HEK293 (cell line): Measurements from ENCODE around the gene SIK3.

ENCODE experiments used
- CTCF ChIA-PET: fragments of 350-600 bp; formaldehyde crosslinking; extraction: SDS; loops from one replicate; lab custom pipeline; 2021; ENCODE audit warnings: antibody characterized with exemption; lab: Yijun Ruan, JAX
- POLR2A ChIA-PET: fragments of 300-600 bp; formaldehyde crosslinking; extraction: SDS; loops from one replicate; lab custom pipeline; 2020; ENCODE audit warnings: antibody characterized with exemption, inconsistent platforms; lab: Yijun Ruan, JAX
- H3K27ac ChIP-seq: fragments of 200-500 bp; sonication (Bioruptor generic); 2 replicates; pipeline ENCODE4 v1.5.1; 2014; ENCODE audit warnings: low read depth, low read length, control low read depth, inconsistent platforms; ENCODE audit errors: extremely low read depth
- H3K36me3 ChIP-seq, 2 experiments: fragments of 200-500 bp in 1 of 2; sonication (Bioruptor generic) in 1 of 2; 1 replicate in 1 of 2; 2 replicates in 1 of 2; pipeline ENCODE4 v1.5.1; 2014 to 2017; ENCODE audit warnings: inconsistent platforms in 2 of 2, low read length in 2 of 2; ENCODE audit not compliant: control insufficient read depth in 2 of 2, insufficient read depth in 1 of 2
- H3K4me1 ChIP-seq: fragments of 200-500 bp; sonication (Bioruptor generic); 2 replicates; pipeline ENCODE4 v1.5.1; 2014; ENCODE audit warnings: mild to moderate bottlenecking, low read length, inconsistent platforms; ENCODE audit not compliant: control insufficient read depth, insufficient read depth
- H3K4me3 ChIP-seq: 2 replicates; pipeline ENCODE4 v1.5.1; 2011; ENCODE audit warnings: low read depth, mild to moderate bottlenecking, control low read depth, low read length, moderate library complexity
- H3K9me3 ChIP-seq: fragments of 200-500 bp; sonication (Bioruptor generic); 2 replicates; pipeline ENCODE4 v1.5.1; 2014; ENCODE audit warnings: low read depth, low read length, inconsistent platforms; ENCODE audit not compliant: control insufficient read depth, insufficient read depth
- BCL11A ChIP-seq: fragments of 450-650 bp; formaldehyde crosslinking; IDR thresholded peaks from 2 replicates; pipeline ENCODE4 v1.5.1; 2016; ENCODE audit warnings: low read depth, missing biosample characterization, missing genetic modification characterization
- HOXC10 ChIP-seq: sonication (generic); formaldehyde crosslinking; IDR thresholded peaks from 2 replicates; pipeline ENCODE4 v1.8.1; 2023; ENCODE audit warnings: mild to moderate bottlenecking, missing genetic modification reagents
- OSR2 ChIP-seq: fragments of 450-650 bp; formaldehyde crosslinking; IDR thresholded peaks from 2 replicates; pipeline ENCODE4 v1.5.1; 2016; ENCODE audit warnings: missing biosample characterization, missing genetic modification characterization
- TRIM28 ChIP-seq: IDR thresholded peaks from 2 replicates; pipeline ENCODE4 v1.6.1; 2011; ENCODE audit warnings: low read length, control low read depth, borderline replicate concordance
- ZBTB8A ChIP-seq: fragments of 450-650 bp; formaldehyde crosslinking; IDR thresholded peaks from 2 replicates; pipeline ENCODE4 v1.5.1; 2016; ENCODE audit warnings: missing biosample characterization, missing genetic modification characterization
- ZNF112 ChIP-seq: fragments of 450-650 bp; formaldehyde crosslinking; IDR thresholded peaks from 2 replicates; pipeline ENCODE4 v1.5.0; 2017; ENCODE audit warnings: missing biosample characterization, missing genetic modification characterization
- ZNF311 ChIP-seq: fragments of 450-650 bp; formaldehyde crosslinking; IDR thresholded peaks from 2 replicates; pipeline ENCODE4 v1.5.1; 2017; ENCODE audit warnings: missing biosample characterization, missing genetic modification characterization, borderline replicate concordance
- ZNF324 ChIP-seq: fragments of 450-650 bp; formaldehyde crosslinking; IDR thresholded peaks from 2 replicates; pipeline ENCODE4 v1.5.1; 2016; ENCODE audit warnings: missing biosample characterization, missing genetic modification characterization
- ZNF529 ChIP-seq: fragments of 450-650 bp; formaldehyde crosslinking; IDR thresholded peaks from 2 replicates; pipeline ENCODE4 v1.5.1; 2017; ENCODE audit warnings: missing genetic modification characterization, missing biosample characterization; ENCODE audit not compliant: insufficient replicate concordance
- ZNF555 ChIP-seq: fragments of 450-650 bp; formaldehyde crosslinking; conservative IDR thresholded peaks from 2 replicates; pipeline ENCODE4 v1.5.1; 2017; ENCODE audit warnings: missing biosample characterization, mild to moderate bottlenecking, missing genetic modification characterization, inconsistent platforms
- ZNF558 ChIP-seq: fragments of 450-650 bp; formaldehyde crosslinking; IDR thresholded peaks from 2 replicates; pipeline ENCODE4 v1.5.1; 2016; ENCODE audit warnings: missing biosample characterization, missing genetic modification characterization
- ZNF629 ChIP-seq: fragments of 450-650 bp; formaldehyde crosslinking; IDR thresholded peaks from 2 replicates; pipeline ENCODE4 v1.5.1; 2017; ENCODE audit warnings: missing biosample characterization, missing genetic modification characterization
- ZNF747 ChIP-seq: fragments of 450-650 bp; formaldehyde crosslinking; IDR thresholded peaks from 2 replicates; pipeline ENCODE4 v1.5.1; 2016; ENCODE audit warnings: missing biosample characterization, missing genetic modification characterization
- TF ChIP-seq, protein P1 (sequence below): fragments of 450-650 bp; formaldehyde crosslinking; IDR thresholded peaks from 2 replicates; pipeline ENCODE4 v1.5.1; 2016; ENCODE audit warnings: missing biosample characterization, missing genetic modification characterization
- TF ChIP-seq, protein P2 (sequence below): fragments of 450-650 bp; formaldehyde crosslinking; IDR thresholded peaks from 2 replicates; pipeline ENCODE4 v1.5.1; 2016; ENCODE audit warnings: missing biosample characterization, missing genetic modification characterization, borderline replicate concordance
- TF ChIP-seq, protein P3 (sequence below): fragments of 450-650 bp; formaldehyde crosslinking; optimal IDR thresholded peaks from 2 replicates; pipeline ENCODE3; 2016; ENCODE audit warnings: missing biosample characterization, mild to moderate bottlenecking, missing genetic modification characterization
- TF ChIP-seq, protein P4 (sequence below): fragments of 450-650 bp; formaldehyde crosslinking; IDR thresholded peaks from 2 replicates; pipeline ENCODE4 v1.5.1; 2016; ENCODE audit warnings: missing biosample characterization, missing genetic modification characterization
- TF ChIP-seq, protein P5 (sequence below): fragments of 450-650 bp; formaldehyde crosslinking; IDR thresholded peaks from 2 replicates; pipeline ENCODE4 v1.5.1; 2016; ENCODE audit warnings: missing biosample characterization, missing genetic modification characterization
- TF ChIP-seq, protein P6 (sequence below): fragments of 450-650 bp; formaldehyde crosslinking; IDR thresholded peaks from 2 replicates; pipeline ENCODE4 v1.5.1; 2016; ENCODE audit warnings: missing biosample characterization, missing genetic modification characterization

The SIK3 gene

DNA sequence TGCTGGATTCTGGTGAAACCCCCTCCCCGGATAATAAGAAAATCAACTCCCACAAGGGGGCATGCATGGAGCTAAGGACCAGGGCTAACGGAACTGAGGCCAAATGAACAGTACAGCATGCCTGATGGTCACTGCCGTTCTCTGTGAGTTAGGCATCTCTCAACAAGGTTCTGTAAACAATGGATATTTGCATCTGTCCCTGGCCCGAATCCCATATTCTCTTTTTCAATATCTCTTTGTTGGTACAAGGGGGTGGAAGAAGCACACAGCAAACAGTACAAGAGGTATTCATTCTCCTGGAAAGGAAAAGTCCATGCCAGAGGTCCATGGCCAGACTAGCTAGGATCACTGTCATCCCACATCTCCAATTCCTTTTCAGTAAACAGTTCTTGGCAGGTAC, 228.6 kb downstream of the SIK3 start:
- no peaks in the 10 kb centered on the region for H3K4me1 ChIP-seq
- ChIA-PET POLR2A (interaction anchor here (0.6 kb wide), 1 partner anchor 239 kb away, joined by 3 read pairs; no protein-coding TSS in a partner anchor), CTCF (interaction anchor here (1.1 to 2.3 kb wide), 3 partner anchors 9 to 237 kb away, joined by 4 to 6 read pairs (median 4); no protein-coding TSS in a partner anchor)
- no peaks in the 10 kb centered on the region for H3K9me3 ChIP-seq
- no peak overlapping the region for H3K27ac ChIP-seq
- TF ChIP-seq ZNF324 (tag by site-specific recombination) (no peak), ZNF529 (tag by site-specific recombination) (no peak), ZNF747 (tag by site-specific recombination) (no peak), ZNF558 (no peak), OSR2 (tag by site-specific recombination) (no peak), ZNF112 (tag by site-specific recombination) (no peak), BCL11A (no peak), ZBTB8A (tag by site-specific recombination) (no peak)
- TF ChIP-seq, protein P1, sequence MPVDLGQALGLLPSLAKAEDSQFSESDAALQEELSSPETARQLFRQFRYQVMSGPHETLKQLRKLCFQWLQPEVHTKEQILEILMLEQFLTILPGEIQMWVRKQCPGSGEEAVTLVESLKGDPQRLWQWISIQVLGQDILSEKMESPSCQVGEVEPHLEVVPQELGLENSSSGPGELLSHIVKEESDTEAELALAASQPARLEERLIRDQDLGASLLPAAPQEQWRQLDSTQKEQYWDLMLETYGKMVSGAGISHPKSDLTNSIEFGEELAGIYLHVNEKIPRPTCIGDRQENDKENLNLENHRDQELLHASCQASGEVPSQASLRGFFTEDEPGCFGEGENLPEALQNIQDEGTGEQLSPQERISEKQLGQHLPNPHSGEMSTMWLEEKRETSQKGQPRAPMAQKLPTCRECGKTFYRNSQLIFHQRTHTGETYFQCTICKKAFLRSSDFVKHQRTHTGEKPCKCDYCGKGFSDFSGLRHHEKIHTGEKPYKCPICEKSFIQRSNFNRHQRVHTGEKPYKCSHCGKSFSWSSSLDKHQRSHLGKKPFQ (tag by site-specific recombination): no peak
- TF ChIP-seq, protein P2, sequence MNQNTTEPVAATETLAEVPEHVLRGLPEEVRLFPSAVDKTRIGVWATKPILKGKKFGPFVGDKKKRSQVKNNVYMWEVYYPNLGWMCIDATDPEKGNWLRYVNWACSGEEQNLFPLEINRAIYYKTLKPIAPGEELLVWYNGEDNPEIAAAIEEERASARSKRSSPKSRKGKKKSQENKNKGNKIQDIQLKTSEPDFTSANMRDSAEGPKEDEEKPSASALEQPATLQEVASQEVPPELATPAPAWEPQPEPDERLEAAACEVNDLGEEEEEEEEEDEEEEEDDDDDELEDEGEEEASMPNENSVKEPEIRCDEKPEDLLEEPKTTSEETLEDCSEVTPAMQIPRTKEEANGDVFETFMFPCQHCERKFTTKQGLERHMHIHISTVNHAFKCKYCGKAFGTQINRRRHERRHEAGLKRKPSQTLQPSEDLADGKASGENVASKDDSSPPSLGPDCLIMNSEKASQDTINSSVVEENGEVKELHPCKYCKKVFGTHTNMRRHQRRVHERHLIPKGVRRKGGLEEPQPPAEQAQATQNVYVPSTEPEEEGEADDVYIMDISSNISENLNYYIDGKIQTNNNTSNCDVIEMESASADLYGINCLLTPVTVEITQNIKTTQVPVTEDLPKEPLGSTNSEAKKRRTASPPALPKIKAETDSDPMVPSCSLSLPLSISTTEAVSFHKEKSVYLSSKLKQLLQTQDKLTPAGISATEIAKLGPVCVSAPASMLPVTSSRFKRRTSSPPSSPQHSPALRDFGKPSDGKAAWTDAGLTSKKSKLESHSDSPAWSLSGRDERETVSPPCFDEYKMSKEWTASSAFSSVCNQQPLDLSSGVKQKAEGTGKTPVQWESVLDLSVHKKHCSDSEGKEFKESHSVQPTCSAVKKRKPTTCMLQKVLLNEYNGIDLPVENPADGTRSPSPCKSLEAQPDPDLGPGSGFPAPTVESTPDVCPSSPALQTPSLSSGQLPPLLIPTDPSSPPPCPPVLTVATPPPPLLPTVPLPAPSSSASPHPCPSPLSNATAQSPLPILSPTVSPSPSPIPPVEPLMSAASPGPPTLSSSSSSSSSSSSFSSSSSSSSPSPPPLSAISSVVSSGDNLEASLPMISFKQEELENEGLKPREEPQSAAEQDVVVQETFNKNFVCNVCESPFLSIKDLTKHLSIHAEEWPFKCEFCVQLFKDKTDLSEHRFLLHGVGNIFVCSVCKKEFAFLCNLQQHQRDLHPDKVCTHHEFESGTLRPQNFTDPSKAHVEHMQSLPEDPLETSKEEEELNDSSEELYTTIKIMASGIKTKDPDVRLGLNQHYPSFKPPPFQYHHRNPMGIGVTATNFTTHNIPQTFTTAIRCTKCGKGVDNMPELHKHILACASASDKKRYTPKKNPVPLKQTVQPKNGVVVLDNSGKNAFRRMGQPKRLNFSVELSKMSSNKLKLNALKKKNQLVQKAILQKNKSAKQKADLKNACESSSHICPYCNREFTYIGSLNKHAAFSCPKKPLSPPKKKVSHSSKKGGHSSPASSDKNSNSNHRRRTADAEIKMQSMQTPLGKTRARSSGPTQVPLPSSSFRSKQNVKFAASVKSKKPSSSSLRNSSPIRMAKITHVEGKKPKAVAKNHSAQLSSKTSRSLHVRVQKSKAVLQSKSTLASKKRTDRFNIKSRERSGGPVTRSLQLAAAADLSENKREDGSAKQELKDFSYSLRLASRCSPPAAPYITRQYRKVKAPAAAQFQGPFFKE (tag by site-specific recombination): no peak
- TF ChIP-seq, protein P3, sequence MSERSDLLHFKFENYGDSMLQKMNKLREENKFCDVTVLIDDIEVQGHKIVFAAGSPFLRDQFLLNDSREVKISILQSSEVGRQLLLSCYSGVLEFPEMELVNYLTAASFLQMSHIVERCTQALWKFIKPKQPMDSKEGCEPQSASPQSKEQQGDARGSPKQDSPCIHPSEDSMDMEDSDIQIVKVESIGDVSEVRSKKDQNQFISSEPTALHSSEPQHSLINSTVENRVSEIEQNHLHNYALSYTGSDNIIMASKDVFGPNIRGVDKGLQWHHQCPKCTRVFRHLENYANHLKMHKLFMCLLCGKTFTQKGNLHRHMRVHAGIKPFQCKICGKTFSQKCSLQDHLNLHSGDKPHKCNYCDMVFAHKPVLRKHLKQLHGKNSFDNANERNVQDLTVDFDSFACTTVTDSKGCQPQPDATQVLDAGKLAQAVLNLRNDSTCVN: no peak
- H3K4me3 ChIP-seq: no peak overlapping the region
- H3K36me3 ChIP-seq: peaks cover 0 to 94% of the 10 kb centered on the region in 2 experiments; a peak in 1 of 3 replicates

DNA sequence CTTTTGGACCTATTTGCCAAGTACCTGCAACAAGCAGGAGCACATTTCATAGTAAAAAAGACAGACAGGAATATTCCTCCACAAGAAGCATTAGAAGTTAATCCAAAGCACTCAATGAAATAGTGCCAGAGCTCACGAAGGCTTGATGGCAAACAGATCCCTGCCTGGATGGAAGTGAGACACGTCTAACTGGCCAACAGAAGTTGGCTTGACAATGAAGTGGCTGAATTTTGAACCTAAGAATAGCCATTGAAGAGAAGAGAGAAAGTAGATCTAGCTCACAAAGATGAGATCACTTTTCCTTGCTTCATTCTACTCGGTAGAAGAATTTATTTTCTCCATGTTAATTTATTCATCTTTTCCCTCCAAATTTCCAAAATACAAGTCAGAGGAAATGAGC, 230.2 kb downstream of the SIK3 start:
- H3K4me3 ChIP-seq: no peak overlapping the region
- POLR2A ChIA-PET: no interaction called here
- no peaks in the 10 kb centered on the region for H3K4me1 ChIP-seq
- H3K36me3 ChIP-seq: peaks cover 0 to 95% of the 10 kb centered on the region in 2 experiments; a peak in 2 of 3 replicates
- H3K9me3 ChIP-seq: no peaks in the 10 kb centered on the region
- no peak overlapping the region for H3K27ac ChIP-seq
- CTCF ChIA-PET: no interaction called here
- no peak for TF ChIP-seq ZNF555 (tag by site-specific recombination)
- no peak for TF ChIP-seq ZNF629 (tag by site-specific recombination)
- no peak for TF ChIP-seq TRIM28
- TF ChIP-seq, protein P4, sequence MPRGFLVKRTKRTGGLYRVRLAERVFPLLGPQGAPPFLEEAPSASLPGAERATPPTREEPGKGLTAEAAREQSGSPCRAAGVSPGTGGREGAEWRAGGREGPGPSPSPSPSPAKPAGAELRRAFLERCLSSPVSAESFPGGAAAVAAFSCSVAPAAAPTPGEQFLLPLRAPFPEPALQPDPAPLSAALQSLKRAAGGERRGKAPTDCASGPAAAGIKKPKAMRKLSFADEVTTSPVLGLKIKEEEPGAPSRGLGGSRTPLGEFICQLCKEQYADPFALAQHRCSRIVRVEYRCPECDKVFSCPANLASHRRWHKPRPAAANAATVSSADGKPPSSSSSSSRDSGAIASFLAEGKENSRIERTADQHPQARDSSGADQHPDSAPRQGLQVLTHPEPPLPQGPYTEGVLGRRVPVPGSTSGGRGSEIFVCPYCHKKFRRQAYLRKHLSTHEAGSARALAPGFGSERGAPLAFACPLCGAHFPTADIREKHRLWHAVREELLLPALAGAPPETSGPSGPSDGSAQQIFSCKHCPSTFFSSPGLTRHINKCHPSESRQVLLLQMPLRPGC (tag by site-specific recombination): no peak
- TF ChIP-seq, protein P5, sequence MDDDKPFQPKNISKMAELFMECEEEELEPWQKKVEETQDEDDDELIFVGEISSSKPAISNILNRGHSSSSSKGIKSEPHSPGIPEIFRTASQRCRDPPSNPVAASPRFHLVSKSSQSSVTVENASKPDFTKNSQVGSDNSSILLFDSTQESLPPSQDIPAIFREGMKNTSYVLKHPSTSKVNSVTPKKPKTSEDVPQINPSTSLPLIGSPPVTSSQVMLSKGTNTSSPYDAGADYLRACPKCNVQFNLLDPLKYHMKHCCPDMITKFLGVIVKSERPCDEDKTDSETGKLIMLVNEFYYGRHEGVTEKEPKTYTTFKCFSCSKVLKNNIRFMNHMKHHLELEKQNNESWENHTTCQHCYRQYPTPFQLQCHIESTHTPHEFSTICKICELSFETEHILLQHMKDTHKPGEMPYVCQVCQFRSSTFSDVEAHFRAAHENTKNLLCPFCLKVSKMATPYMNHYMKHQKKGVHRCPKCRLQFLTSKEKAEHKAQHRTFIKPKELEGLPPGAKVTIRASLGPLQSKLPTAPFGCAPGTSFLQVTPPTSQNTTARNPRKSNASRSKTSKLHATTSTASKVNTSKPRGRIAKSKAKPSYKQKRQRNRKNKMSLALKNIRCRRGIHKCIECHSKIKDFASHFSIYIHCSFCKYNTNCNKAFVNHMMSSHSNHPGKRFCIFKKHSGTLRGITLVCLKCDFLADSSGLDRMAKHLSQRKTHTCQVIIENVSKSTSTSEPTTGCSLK: no peak
- TF ChIP-seq, protein P6, sequence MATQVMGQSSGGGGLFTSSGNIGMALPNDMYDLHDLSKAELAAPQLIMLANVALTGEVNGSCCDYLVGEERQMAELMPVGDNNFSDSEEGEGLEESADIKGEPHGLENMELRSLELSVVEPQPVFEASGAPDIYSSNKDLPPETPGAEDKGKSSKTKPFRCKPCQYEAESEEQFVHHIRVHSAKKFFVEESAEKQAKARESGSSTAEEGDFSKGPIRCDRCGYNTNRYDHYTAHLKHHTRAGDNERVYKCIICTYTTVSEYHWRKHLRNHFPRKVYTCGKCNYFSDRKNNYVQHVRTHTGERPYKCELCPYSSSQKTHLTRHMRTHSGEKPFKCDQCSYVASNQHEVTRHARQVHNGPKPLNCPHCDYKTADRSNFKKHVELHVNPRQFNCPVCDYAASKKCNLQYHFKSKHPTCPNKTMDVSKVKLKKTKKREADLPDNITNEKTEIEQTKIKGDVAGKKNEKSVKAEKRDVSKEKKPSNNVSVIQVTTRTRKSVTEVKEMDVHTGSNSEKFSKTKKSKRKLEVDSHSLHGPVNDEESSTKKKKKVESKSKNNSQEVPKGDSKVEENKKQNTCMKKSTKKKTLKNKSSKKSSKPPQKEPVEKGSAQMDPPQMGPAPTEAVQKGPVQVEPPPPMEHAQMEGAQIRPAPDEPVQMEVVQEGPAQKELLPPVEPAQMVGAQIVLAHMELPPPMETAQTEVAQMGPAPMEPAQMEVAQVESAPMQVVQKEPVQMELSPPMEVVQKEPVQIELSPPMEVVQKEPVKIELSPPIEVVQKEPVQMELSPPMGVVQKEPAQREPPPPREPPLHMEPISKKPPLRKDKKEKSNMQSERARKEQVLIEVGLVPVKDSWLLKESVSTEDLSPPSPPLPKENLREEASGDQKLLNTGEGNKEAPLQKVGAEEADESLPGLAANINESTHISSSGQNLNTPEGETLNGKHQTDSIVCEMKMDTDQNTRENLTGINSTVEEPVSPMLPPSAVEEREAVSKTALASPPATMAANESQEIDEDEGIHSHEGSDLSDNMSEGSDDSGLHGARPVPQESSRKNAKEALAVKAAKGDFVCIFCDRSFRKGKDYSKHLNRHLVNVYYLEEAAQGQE: no peak
- TF ChIP-seq ZNF311 (tag by site-specific recombination): no peak
- no peak for TF ChIP-seq HOXC10 (CRISPR knock-in tag)
